Colonic mucosa (tissue), 4 donors: ENCODE measurements around the gene IFT43. TPM values are rescaled to one million over a fixed set of nuclear protein-coding genes. Genes with fewer than 3 reads are reported as not detected.

ENCODE experiments used
- DNase-seq: peaks from one replicate; pipeline ENCODE4 v3.0.0-alpha.2; 2020
- H3K27ac ChIP-seq: fragments of 200-600 bp; one replicate; pipeline ENCODE4 v1.8.0; 2021
- H3K27me3 ChIP-seq: fragments of 200-600 bp; one replicate; pipeline ENCODE4 v1.8.0; 2021
- H3K36me3 ChIP-seq: fragments of 200-600 bp; one replicate; pipeline ENCODE4 v1.8.0; 2021
- H3K4me1 ChIP-seq: fragments of 200-600 bp; one replicate; pipeline ENCODE4 v1.8.0; 2021; ENCODE audit warnings: mild to moderate bottlenecking
- H3K4me3 ChIP-seq: fragments of 200-600 bp; one replicate; pipeline ENCODE4 v1.8.0; 2021
- H3K9ac ChIP-seq, 2 donors: one replicate each; pipeline ENCODE4 v1.7.0; 2013; ENCODE audit warnings: control low read depth in 2 of 2, low read depth in 2 of 2, low read length in 2 of 2
- H3K9me3 ChIP-seq: fragments of 200-600 bp; one replicate; pipeline ENCODE4 v1.8.0; 2021
- CTCF ChIP-seq: fragments of 200-600 bp; IDR thresholded peaks from one replicate; pipeline ENCODE4 v1.8.0; 2022; ENCODE audit warnings: antibody characterized with exemption, mild to moderate bottlenecking
- intact Hi-C: fragments of 100-400 bp; cut with DNase I; formaldehyde crosslinking; loops from one replicate; pipeline ENCODE4 v1.14.1; 2022
- total RNA-seq, 2 donors: library from RNA; stranded (reverse); fragmentation: NEBNext Ultra II Directional in 1 of 2; extraction: Animal tissue kit (Norgen Biotek cat#: 25700) in 1 of 2; gene quantifications; one replicate each; pipeline ENCODE4 v1.2.1, GENCODE V29; 2021
- donor health status: healthy.
- donor health status: DM: no; HTN: no; CAD: no.
- donor health status: DM: no; HTN: no; CAD: no.

The IFT43 gene
- total RNA-seq, 2 donors from 2014 or later = 26.5 to 26.6 TPM

- H3K36me3 ChIP-seq = no peaks in the 10 kb centered on the region
Measured at GRCh38 chr14:75969126-75969525, 16.4 kb upstream of the IFT43 start.

GRCh38 chr14:75969891-75970290 is 15.7 kb upstream of the IFT43 start:
- no peaks in the 10 kb centered on the region for H3K27me3 ChIP-seq
- H3K9me3 ChIP-seq = no peaks in the 10 kb centered on the region
- DNase-seq = no peak
- intact Hi-C loops = no loop called here
- H3K36me3 ChIP-seq = no peaks in the 10 kb centered on the region
- no peak for TF ChIP-seq CTCF
- H3K4me3 ChIP-seq = no peak overlapping the region
- H3K4me1 ChIP-seq = no peaks in the 10 kb centered on the region
- no peak overlapping the region for H3K9ac ChIP-seq
- no peak overlapping the region for H3K27ac ChIP-seq

More at GRCh38 chr14:75969126-75969525, 16.4 kb upstream of the IFT43 start:
- Histone ChIP-seq H3K9ac (no peak overlapping the region), H3K9me3 (no peaks in the 10 kb centered on the region), H3K27ac (no peak overlapping the region), H3K27me3 (no peaks in the 10 kb centered on the region), H3K4me1 (no peaks in the 10 kb centered on the region), H3K4me3 (no peak overlapping the region)
- DNase-seq = no peak
- intact Hi-C loops = no loop called here
- TF ChIP-seq CTCF = no peak

GRCh38 chr14:75970989-75971388 is 14.6 kb upstream of the IFT43 start:
- no peak for DNase-seq
- H3K9me3 ChIP-seq = no peaks in the 10 kb centered on the region
- H3K4me3 ChIP-seq = no peak overlapping the region
- H3K4me1 ChIP-seq = no peaks in the 10 kb centered on the region
- no peaks in the 10 kb centered on the region for H3K36me3 ChIP-seq
- H3K27me3 ChIP-seq = no peaks in the 10 kb centered on the region
- H3K9ac ChIP-seq = no peak overlapping the region
- intact Hi-C loops = no loop called here
- TF ChIP-seq CTCF = no peak
- no peak overlapping the region for H3K27ac ChIP-seq

- H3K9me3 ChIP-seq = no peaks in the 10 kb centered on the region
- H3K9ac ChIP-seq = no peak overlapping the region
- H3K36me3 ChIP-seq = no peaks in the 10 kb centered on the region
- TF ChIP-seq CTCF = no peak
- H3K4me1 ChIP-seq = no peaks in the 10 kb centered on the region
- DNase-seq = no peak
- intact Hi-C loops = no loop called here
- no peak overlapping the region for H3K4me3 ChIP-seq
- no peaks in the 10 kb centered on the region for H3K27me3 ChIP-seq
- H3K27ac ChIP-seq = no peak overlapping the region
Measured at GRCh38 chr14:75971509-75971908, 14.1 kb upstream of the IFT43 start.

- H3K27me3 ChIP-seq = no peaks in the 10 kb centered on the region
- no peaks in the 10 kb centered on the region for H3K4me1 ChIP-seq
- no peak overlapping the region for H3K27ac ChIP-seq
- no peak for TF ChIP-seq CTCF
- no peaks in the 10 kb centered on the region for H3K9me3 ChIP-seq
- H3K4me3 ChIP-seq = no peak overlapping the region
- no peaks in the 10 kb centered on the region for H3K36me3 ChIP-seq
- intact Hi-C loops = no loop called here
- no peak overlapping the region for H3K9ac ChIP-seq
- DNase-seq = no peak
Measured at GRCh38 chr14:75972801-75973421, 12.7 kb upstream of the IFT43 start.
